H9 (cell line): ENCODE data around the gene HOXC10. TPM values are rescaled to one million over a fixed set of nuclear protein-coding genes. Genes with fewer than 3 reads are reported as not detected.
A peak's percentile ranks its signal among the peaks of the same experiment; 100 is the strongest.

Experiments used
- DNase-seq: peaks from one replicate; pipeline ENCODE4 v3.0.0-alpha.2; 2017
- H2AFZ ChIP-seq: one replicate; pipeline ENCODE4 v1.6.1; 2013; ENCODE audit warnings: mild to moderate bottlenecking, low read length, control low read depth, moderate library complexity
- H2AK5ac ChIP-seq: 2 replicates; pipeline ENCODE4 v1.6.1; 2013; ENCODE audit warnings: low read length, control low read depth, mixed read lengths; ENCODE audit not compliant: insufficient read length
- H2BK120ac ChIP-seq: one replicate; pipeline ENCODE4 v1.6.1; 2013; ENCODE audit warnings: low read depth, mild to moderate bottlenecking, low read length, control low read depth, inconsistent platforms; ENCODE audit not compliant: poor library complexity, severe bottlenecking
- H2BK12ac ChIP-seq: 2 replicates; pipeline ENCODE4 v1.6.1; 2013; ENCODE audit warnings: low read length, control low read depth, mixed read lengths, low read depth; ENCODE audit not compliant: insufficient read length
- H2BK15ac ChIP-seq: 2 replicates; pipeline ENCODE4 v1.6.1; 2013; ENCODE audit warnings: low read depth, low read length, control low read depth
- H2BK20ac ChIP-seq: one replicate; pipeline ENCODE4 v1.6.1; 2013; ENCODE audit warnings: low read depth, mild to moderate bottlenecking, low read length, control low read depth, inconsistent platforms; ENCODE audit not compliant: poor library complexity, severe bottlenecking
- H2BK5ac ChIP-seq: 2 replicates; pipeline ENCODE4 v1.6.1; 2013; ENCODE audit warnings: low read length, control low read depth, mixed read lengths; ENCODE audit not compliant: insufficient read length
- H3K14ac ChIP-seq: 2 replicates; pipeline ENCODE4 v1.6.1; 2013; ENCODE audit warnings: low read length, control low read depth; ENCODE audit not compliant: insufficient read depth
- H3K18ac ChIP-seq: 2 replicates; pipeline ENCODE4 v1.6.1; 2013; ENCODE audit warnings: low read depth, mild to moderate bottlenecking, mixed read lengths, low read length, control low read depth; ENCODE audit not compliant: insufficient read length
- H3K23ac ChIP-seq: 2 replicates; pipeline ENCODE4 v1.6.1; 2013; ENCODE audit warnings: low read length, control low read depth, mixed read lengths, low read depth; ENCODE audit not compliant: insufficient read length
- H3K23me2 ChIP-seq: 2 replicates; pipeline ENCODE4 v1.6.1; 2013; ENCODE audit warnings: low read depth, mild to moderate bottlenecking, mixed read lengths, low read length, control low read depth; ENCODE audit not compliant: insufficient read length, poor library complexity, severe bottlenecking
- H3K27ac ChIP-seq: 2 replicates; pipeline ENCODE4 v1.5.1; 2013; ENCODE audit warnings: low read length, control low read depth, mixed read lengths, low read depth; ENCODE audit not compliant: insufficient read length
- H3K27me3 ChIP-seq: 2 replicates; pipeline ENCODE4 v1.6.1; 2013; ENCODE audit warnings: low read length, control low read depth, inconsistent platforms; ENCODE audit not compliant: insufficient read depth
- H3K4ac ChIP-seq: 2 replicates; pipeline ENCODE4 v1.6.1; 2013; ENCODE audit warnings: low read depth, mild to moderate bottlenecking, control low read depth, inconsistent platforms, low read length, moderate library complexity
- H3K4me1 ChIP-seq: 2 replicates; pipeline ENCODE4 v1.6.1; 2013; ENCODE audit warnings: low read length, control low read depth, inconsistent platforms; ENCODE audit not compliant: insufficient read depth
- H3K4me2 ChIP-seq: 2 replicates; pipeline ENCODE4 v1.6.1; 2013; ENCODE audit warnings: low read length, control low read depth, mixed read lengths; ENCODE audit not compliant: insufficient read length, insufficient read depth
- H3K56ac ChIP-seq: 2 replicates; pipeline ENCODE4 v1.6.1; 2013; ENCODE audit warnings: low read depth, mild to moderate bottlenecking, mixed read lengths, low read length, control low read depth; ENCODE audit not compliant: insufficient read length
- H3K79me1 ChIP-seq: 2 replicates; pipeline ENCODE4 v1.6.1; 2013; ENCODE audit warnings: low read depth, mild to moderate bottlenecking, moderate library complexity, low read length, control low read depth, inconsistent platforms; ENCODE audit not compliant: insufficient read depth, poor library complexity, severe bottlenecking
- H3K79me2 ChIP-seq: 2 replicates; pipeline ENCODE4 v1.6.1; 2013; ENCODE audit warnings: low read length, control low read depth, inconsistent platforms; ENCODE audit not compliant: insufficient read depth
- H3K9ac ChIP-seq: 2 replicates; pipeline ENCODE4 v1.6.1; 2013; ENCODE audit warnings: low read length, control low read depth, mixed read lengths; ENCODE audit not compliant: insufficient read length; ENCODE audit errors: extremely low read depth
- H3K9me3 ChIP-seq: one replicate; pipeline ENCODE4 v1.6.1; 2013; ENCODE audit warnings: low read depth, low read length, inconsistent platforms; ENCODE audit not compliant: control insufficient read depth
- H3T11ph ChIP-seq: one replicate; pipeline ENCODE4 v1.6.1; 2013; ENCODE audit warnings: mild to moderate bottlenecking, low read length, control low read depth, inconsistent platforms
- H4K20me1 ChIP-seq: one replicate; pipeline ENCODE4 v1.6.1; 2013; ENCODE audit not compliant: control insufficient read depth, insufficient read length, insufficient read depth
- H4K5ac ChIP-seq: 2 replicates; pipeline ENCODE4 v1.6.1; 2013; ENCODE audit warnings: low read depth, mild to moderate bottlenecking, mixed read lengths, low read length, control low read depth; ENCODE audit not compliant: insufficient read length
- H4K8ac ChIP-seq: replicated peaks from 2 replicates; pipeline ENCODE4 v1.6.1; 2013; ENCODE audit warnings: low read length, control low read depth, mixed read lengths, low read depth; ENCODE audit not compliant: insufficient read length
- H4K91ac ChIP-seq: 2 replicates; pipeline ENCODE4 v1.6.1; 2013; ENCODE audit warnings: low read depth, mild to moderate bottlenecking, moderate library complexity, mixed read lengths, low read length, control low read depth; ENCODE audit not compliant: insufficient read length
- H3K27ac Mint-ChIP-seq, 3 experiments: 2 replicates in 2 of 3; 3 replicates in 1 of 3; pipeline ENCODE4 v1.8.0; 2020 to 2021; ENCODE audit warnings: mixed read lengths in 3 of 3, mild to moderate bottlenecking in 1 of 3, moderate library complexity in 1 of 3
- H3K27me3 Mint-ChIP-seq: 2 replicates; pipeline ENCODE4 v1.8.0; 2021; ENCODE audit warnings: low read depth, mild to moderate bottlenecking, moderate library complexity, mixed read lengths
- H3K36me3 Mint-ChIP-seq, 3 experiments: 2 replicates in 2 of 3; 3 replicates in 1 of 3; pipeline ENCODE4 v1.8.0; 2020 to 2021; ENCODE audit warnings: low read depth in 3 of 3, mixed read lengths in 3 of 3; ENCODE audit not compliant: insufficient read depth in 1 of 3
- H3K4me1 Mint-ChIP-seq, 2 experiments: 2 replicates each; pipeline ENCODE4 v1.8.0; 2020; ENCODE audit warnings: mixed read lengths in 2 of 2
- H3K4me3 Mint-ChIP-seq, 2 experiments: 2 replicates in 1 of 2; 3 replicates in 1 of 2; pipeline ENCODE4 v1.8.0; 2020 to 2021; ENCODE audit warnings: mild to moderate bottlenecking in 2 of 2, mixed read lengths in 2 of 2, moderate library complexity in 1 of 2
- H3K9me3 Mint-ChIP-seq, 2 experiments: 2 replicates in 1 of 2; 3 replicates in 1 of 2; pipeline ENCODE4 v1.8.0; 2020; ENCODE audit warnings: mild to moderate bottlenecking in 2 of 2, mixed read lengths in 2 of 2, moderate library complexity in 1 of 2
- WGBS: extraction: QIAGEN DNeasy Blood & Tissue Kit; methylation state at CpG from one replicate; pipeline ENCODE4 v1.1.7; 2013; ENCODE audit warnings: missing lambda C conversion rate, low lambda C conversion rate, mixed read lengths; ENCODE audit not compliant: insufficient read length; ENCODE audit errors: extremely low coverage; 5-methylcytosine and 5-hydroxymethylcytosine counted together
- total RNA-seq: library from RNA; stranded (reverse); gene quantifications from 2 replicates; pipeline ENCODE4 v1.2.1, GENCODE V29; 2021
- TF ChIP-seq, protein P1 (sequence below): fragments of 200-600 bp; sonication (generic); conservative IDR thresholded peaks from 3 replicates; pipeline ENCODE4 v1.8.0; 2021; ENCODE audit warnings: antibody characterized with exemption, mild to moderate bottlenecking

The HOXC10 gene
- total RNA-seq, 1 experiment from 2014 or later = not detected

DNA sequence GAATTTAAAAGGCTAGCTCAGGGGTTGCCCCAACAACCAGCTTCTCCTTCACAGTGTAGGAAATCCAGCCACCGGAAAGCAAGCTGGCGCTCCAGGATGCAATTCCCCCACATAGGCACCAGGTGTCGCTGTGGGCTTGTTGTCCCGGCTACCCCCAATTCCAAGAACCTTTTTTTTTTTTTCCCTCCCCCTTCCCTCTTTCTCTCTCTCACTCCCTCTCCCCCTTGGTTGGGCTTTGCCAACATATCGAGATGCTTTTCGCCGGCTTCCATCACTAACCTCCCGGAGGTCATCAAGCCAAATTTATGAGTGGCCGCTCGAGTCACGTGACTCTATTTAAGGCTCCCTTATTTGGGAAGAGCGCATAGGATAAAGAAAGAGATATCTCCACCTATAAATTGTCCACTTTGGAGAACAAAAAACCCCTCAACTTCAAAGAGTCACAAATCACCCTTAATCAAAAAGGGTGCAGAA is 47.7 kb downstream of the HOXC10 start, which contains the start of gene HOXC5:
Gene HOXC5, plus strand, starts transcription at position 424 of the 474 bp plus-strand sequence. CDS start 73 bp downstream, outside the sequence.
- H3K56ac ChIP-seq = no peak within 1 kb of the TSS
- H4K8ac ChIP-seq = no peak within 1 kb of the TSS
- no peak within 1 kb of the TSS for H3K18ac ChIP-seq
- no peaks in the 10 kb centered on the region for H3K23me2 ChIP-seq
- no peaks in the 10 kb centered on the region for H3K9me3 ChIP-seq
- H2BK20ac ChIP-seq = no peak within 1 kb of the TSS
- Mint-ChIP-seq H3K4me3 (peak within 1 kb of the TSS in 1 of 2 experiments; percentile 56; a peak in 2 of 5 replicates), H3K36me3 (peaks cover 0 to 7% (median 0%) of the 10 kb centered on the region in 3 experiments; a peak in 2 of 7 replicates), H3K9me3 (peaks cover 2 to 9% of the 10 kb centered on the region in 2 experiments; a peak in 3 of 5 replicates), H3K27me3 (peaks cover 99% of the 10 kb centered on the region), H3K27ac (no peak within 1 kb of the TSS), H3K4me1 (peaks cover 17 to 25% of the 10 kb centered on the region in 2 experiments)
- no peak within 1 kb of the TSS for H2BK120ac ChIP-seq
- no peak within 1 kb of the TSS for H2BK12ac ChIP-seq
- H3K4me2 ChIP-seq = no peak within 1 kb of the TSS
- H3K23ac ChIP-seq = no peak within 1 kb of the TSS
- no CpG with 5 or more reads among the region's 12 CpGs for WGBS
- no peaks in the 10 kb centered on the region for H3K4me1 ChIP-seq
- H2BK15ac ChIP-seq = no peak within 1 kb of the TSS
- H2BK5ac ChIP-seq = no peak within 1 kb of the TSS
- no peaks in the 10 kb centered on the region for H4K20me1 ChIP-seq
- no peak within 1 kb of the TSS for H3T11ph ChIP-seq
- H2AK5ac ChIP-seq = no peak within 1 kb of the TSS
- TF ChIP-seq, protein P1, sequence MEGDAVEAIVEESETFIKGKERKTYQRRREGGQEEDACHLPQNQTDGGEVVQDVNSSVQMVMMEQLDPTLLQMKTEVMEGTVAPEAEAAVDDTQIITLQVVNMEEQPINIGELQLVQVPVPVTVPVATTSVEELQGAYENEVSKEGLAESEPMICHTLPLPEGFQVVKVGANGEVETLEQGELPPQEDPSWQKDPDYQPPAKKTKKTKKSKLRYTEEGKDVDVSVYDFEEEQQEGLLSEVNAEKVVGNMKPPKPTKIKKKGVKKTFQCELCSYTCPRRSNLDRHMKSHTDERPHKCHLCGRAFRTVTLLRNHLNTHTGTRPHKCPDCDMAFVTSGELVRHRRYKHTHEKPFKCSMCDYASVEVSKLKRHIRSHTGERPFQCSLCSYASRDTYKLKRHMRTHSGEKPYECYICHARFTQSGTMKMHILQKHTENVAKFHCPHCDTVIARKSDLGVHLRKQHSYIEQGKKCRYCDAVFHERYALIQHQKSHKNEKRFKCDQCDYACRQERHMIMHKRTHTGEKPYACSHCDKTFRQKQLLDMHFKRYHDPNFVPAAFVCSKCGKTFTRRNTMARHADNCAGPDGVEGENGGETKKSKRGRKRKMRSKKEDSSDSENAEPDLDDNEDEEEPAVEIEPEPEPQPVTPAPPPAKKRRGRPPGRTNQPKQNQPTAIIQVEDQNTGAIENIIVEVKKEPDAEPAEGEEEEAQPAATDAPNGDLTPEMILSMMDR = peak; percentile 98
- no peaks in the 10 kb centered on the region for H3K79me2 ChIP-seq
- no peak within 1 kb of the TSS for H4K5ac ChIP-seq
- H4K91ac ChIP-seq = no peak within 1 kb of the TSS
- H3K79me1 ChIP-seq = no peaks in the 10 kb centered on the region
- no peak within 1 kb of the TSS for H2AFZ ChIP-seq
- H3K9ac ChIP-seq = no peak within 1 kb of the TSS
- H3K27me3 ChIP-seq = peaks cover 97% of the 10 kb centered on the region
- H3K14ac ChIP-seq = no peak within 1 kb of the TSS
- H3K27ac ChIP-seq = no peak within 1 kb of the TSS
- peak; percentile 91 for DNase-seq
- no peak within 1 kb of the TSS for H3K4ac ChIP-seq
